Measurements from ENCODE around the gene VKORC1. TPM values are rescaled to one million over a fixed set of nuclear protein-coding genes. Genes with fewer than 3 reads are reported as not detected.

VKORC1 gene
- total RNA-seq, 1 experiment from 2014 or later, result 98.3 TPM

- intact Hi-C loops (cut with micrococcal nuclease; ENCODE audit: unreplicated experiment), result no loop called here
- H3K4me1 ChIP-seq (ENCODE audit: insufficient read depth, low read length, poor library complexity, severe bottlenecking), result peaks cover 7% of the 10 kb centered on the region
- H3K36me3 ChIP-seq (ENCODE audit: insufficient read depth, low read length, poor library complexity, severe bottlenecking), result peaks cover 50% of the 10 kb centered on the region
- DNase-seq (ENCODE audit: low spot score), result no peak
- H3K27me3 ChIP-seq (replicated peaks; ENCODE audit: insufficient read depth, low read depth, low read length, poor library complexity), result no peaks in the 10 kb centered on the region
- no peak overlapping the region for H3K4me3 ChIP-seq (ENCODE audit: low read depth, low read length, poor library complexity, severe bottlenecking)
- ChIA-PET CTCF (no interaction called here), POLR2A (ENCODE audit: low non-redundant PET) (no interaction called here)
- no peaks in the 10 kb centered on the region for H3K9me3 ChIP-seq (ENCODE audit: low read depth, low read length, poor library complexity, severe bottlenecking)
- H3K27ac ChIP-seq (ENCODE audit: low read depth, low read length, poor library complexity, severe bottlenecking), result no peak overlapping the region
- no TSS peak for BruUV-seq (replicated peaks)
- no peak for TF ChIP-seq EZH2 (IDR thresholded peaks at IDR 0.05; ENCODE audit: borderline replicate concordance, low read depth, low read length, poor library complexity, severe bottlenecking)
- TF ChIP-seq CTCF (conservative IDR thresholded peaks at IDR 0.05; ENCODE audit: low read depth, low read length), result no peak
Observed at GRCh38 chr16:31079342-31079944, 15.2 kb downstream of the VKORC1 start.

GRCh38 chr16:31078597-31079341 lies 15.8 kb downstream of the VKORC1 start:
- no peaks in the 10 kb centered on the region for H3K9me3 ChIP-seq (ENCODE audit: low read depth, low read length, poor library complexity, severe bottlenecking)
- ChIA-PET CTCF (no interaction called here), POLR2A (ENCODE audit: low non-redundant PET) (no interaction called here)
- intact Hi-C loops (cut with micrococcal nuclease; ENCODE audit: unreplicated experiment), result no loop called here
- H3K4me3 ChIP-seq (ENCODE audit: low read depth, low read length, poor library complexity, severe bottlenecking), result no peak overlapping the region
- no TSS peak for BruUV-seq (replicated peaks)
- DNase-seq (ENCODE audit: low spot score), result no peak
- H3K36me3 ChIP-seq (ENCODE audit: insufficient read depth, low read length, poor library complexity, severe bottlenecking), result peaks cover 45% of the 10 kb centered on the region
- H3K27me3 ChIP-seq (replicated peaks; ENCODE audit: insufficient read depth, low read depth, low read length, poor library complexity), result no peaks in the 10 kb centered on the region
- H3K4me1 ChIP-seq (ENCODE audit: insufficient read depth, low read length, poor library complexity, severe bottlenecking), result peaks cover 7% of the 10 kb centered on the region
- no peak overlapping the region for H3K27ac ChIP-seq (ENCODE audit: low read depth, low read length, poor library complexity, severe bottlenecking)
- TF ChIP-seq CTCF (conservative IDR thresholded peaks at IDR 0.05; ENCODE audit: low read depth, low read length), result no peak
- TF ChIP-seq EZH2 (IDR thresholded peaks at IDR 0.05; ENCODE audit: borderline replicate concordance, low read depth, low read length, poor library complexity, severe bottlenecking), result no peak

GRCh38 chr16:31077592-31078396 lies 16.8 kb downstream of the VKORC1 start:
- H3K27me3 ChIP-seq (replicated peaks; ENCODE audit: insufficient read depth, low read depth, low read length, poor library complexity), result no peaks in the 10 kb centered on the region
- POLR2A ChIA-PET (ENCODE audit: low non-redundant PET), result no interaction called here
- peaks cover 7% of the 10 kb centered on the region for H3K4me1 ChIP-seq (ENCODE audit: insufficient read depth, low read length, poor library complexity, severe bottlenecking)
- peaks cover 45% of the 10 kb centered on the region for H3K36me3 ChIP-seq (ENCODE audit: insufficient read depth, low read length, poor library complexity, severe bottlenecking)
- no peaks in the 10 kb centered on the region for H3K9me3 ChIP-seq (ENCODE audit: low read depth, low read length, poor library complexity, severe bottlenecking)
- no peak overlapping the region for H3K27ac ChIP-seq (ENCODE audit: low read depth, low read length, poor library complexity, severe bottlenecking)
- TF ChIP-seq EZH2 (IDR thresholded peaks at IDR 0.05; ENCODE audit: borderline replicate concordance, low read depth, low read length, poor library complexity, severe bottlenecking) (no peak), CTCF (conservative IDR thresholded peaks at IDR 0.05; ENCODE audit: low read depth, low read length) (no peak)
- DNase-seq (ENCODE audit: low spot score), result no peak
- no peak overlapping the region for H3K4me3 ChIP-seq (ENCODE audit: low read depth, low read length, poor library complexity, severe bottlenecking)
- no TSS peak for BruUV-seq (replicated peaks)
- intact Hi-C loops (cut with micrococcal nuclease; ENCODE audit: unreplicated experiment), result no loop called here
- CTCF ChIA-PET, result no interaction called here

Measured in A673 (cell line).